Measurements from ENCODE around the gene NLRP6.
"Not testable (repeated sequence)": the region's sequence is repeated elsewhere in the genome, so short reads cannot be mapped to it uniquely, and the experiment has no call there.

Gene NLRP6

DNA sequence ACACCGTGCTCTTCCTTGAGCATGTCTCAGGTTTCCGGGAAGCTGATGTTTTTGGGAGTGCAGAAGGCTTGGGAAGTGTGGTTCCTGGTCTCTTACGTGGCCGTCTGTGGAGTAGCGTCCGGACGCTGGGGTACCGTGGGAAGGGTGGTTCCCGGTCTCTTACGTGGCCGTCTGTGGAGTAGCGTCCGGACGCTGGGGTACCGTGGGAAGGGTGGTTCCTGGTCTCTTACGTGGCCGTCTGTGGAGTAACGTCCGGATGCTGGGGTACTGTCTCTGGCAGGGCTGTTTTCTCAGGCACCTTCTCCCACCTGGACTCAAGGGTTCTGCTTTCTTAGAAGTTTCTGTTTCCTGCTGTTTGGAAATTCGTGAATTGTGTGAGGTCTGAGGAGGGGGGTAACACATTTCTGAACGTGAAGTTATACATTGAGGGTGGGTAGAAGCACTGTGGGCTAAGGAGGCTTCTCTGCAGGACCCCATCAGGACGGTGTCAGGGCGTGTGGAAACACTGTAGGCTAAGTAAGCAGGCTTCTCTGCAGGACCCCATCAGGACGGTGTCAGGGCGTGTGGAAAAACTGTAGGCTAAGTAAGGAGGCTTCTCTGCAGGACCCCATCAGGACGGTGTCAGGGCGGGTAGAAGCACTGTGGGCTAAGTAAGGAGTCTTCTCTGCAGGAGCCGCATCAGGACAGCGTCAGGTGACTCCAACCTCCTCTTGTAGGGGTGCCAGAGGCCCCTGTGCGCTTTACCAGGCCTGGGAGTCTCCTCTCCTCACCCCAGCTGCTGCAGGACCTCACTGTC lies 47.8 kb downstream of the NLRP6 start:
- TF ChIP-seq, protein P1, sequence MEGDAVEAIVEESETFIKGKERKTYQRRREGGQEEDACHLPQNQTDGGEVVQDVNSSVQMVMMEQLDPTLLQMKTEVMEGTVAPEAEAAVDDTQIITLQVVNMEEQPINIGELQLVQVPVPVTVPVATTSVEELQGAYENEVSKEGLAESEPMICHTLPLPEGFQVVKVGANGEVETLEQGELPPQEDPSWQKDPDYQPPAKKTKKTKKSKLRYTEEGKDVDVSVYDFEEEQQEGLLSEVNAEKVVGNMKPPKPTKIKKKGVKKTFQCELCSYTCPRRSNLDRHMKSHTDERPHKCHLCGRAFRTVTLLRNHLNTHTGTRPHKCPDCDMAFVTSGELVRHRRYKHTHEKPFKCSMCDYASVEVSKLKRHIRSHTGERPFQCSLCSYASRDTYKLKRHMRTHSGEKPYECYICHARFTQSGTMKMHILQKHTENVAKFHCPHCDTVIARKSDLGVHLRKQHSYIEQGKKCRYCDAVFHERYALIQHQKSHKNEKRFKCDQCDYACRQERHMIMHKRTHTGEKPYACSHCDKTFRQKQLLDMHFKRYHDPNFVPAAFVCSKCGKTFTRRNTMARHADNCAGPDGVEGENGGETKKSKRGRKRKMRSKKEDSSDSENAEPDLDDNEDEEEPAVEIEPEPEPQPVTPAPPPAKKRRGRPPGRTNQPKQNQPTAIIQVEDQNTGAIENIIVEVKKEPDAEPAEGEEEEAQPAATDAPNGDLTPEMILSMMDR (IDR thresholded peaks at IDR 0.05), result no peak
- no peak for DNase-seq
- Mint-ChIP-seq H3K36me3 (ENCODE audit: low read depth) (no peaks in the 10 kb centered on the region), H3K4me1 (peaks cover 59% of the 10 kb centered on the region), H3K27me3 (ENCODE audit: low read depth, poor library complexity) (no peaks in the 10 kb centered on the region), H3K9me3 (peaks cover 13% of the 10 kb centered on the region), H3K27ac (peak overlapping the region; percentile 87), H3K4me3 (no peak overlapping the region)

DNA sequence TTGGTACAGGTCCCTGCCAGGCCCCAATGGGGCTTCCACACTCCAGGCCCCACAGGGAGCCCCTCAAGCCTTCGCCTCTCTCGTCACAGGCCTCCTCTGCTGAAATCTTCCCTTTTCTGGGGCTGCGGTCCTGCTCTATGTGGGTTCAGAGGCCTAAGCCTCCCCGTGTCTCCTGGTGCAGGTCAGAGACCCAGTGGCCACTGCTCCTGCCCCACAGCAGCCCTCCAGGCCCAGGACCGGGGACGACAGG lies 48.3 kb downstream of the NLRP6 start:
- Mint-ChIP-seq H3K27me3 (ENCODE audit: low read depth, poor library complexity) (no peaks in the 10 kb centered on the region), H3K27ac (peak overlapping the region; percentile 87), H3K36me3 (ENCODE audit: low read depth) (peaks cover 4% of the 10 kb centered on the region), H3K4me3 (no peak overlapping the region), H3K9me3 (peaks cover 18% of the 10 kb centered on the region), H3K4me1 (peaks cover 63% of the 10 kb centered on the region)
- TF ChIP-seq, protein P1 (IDR thresholded peaks at IDR 0.05), result no peak
- DNase-seq, result no peak

DNA sequence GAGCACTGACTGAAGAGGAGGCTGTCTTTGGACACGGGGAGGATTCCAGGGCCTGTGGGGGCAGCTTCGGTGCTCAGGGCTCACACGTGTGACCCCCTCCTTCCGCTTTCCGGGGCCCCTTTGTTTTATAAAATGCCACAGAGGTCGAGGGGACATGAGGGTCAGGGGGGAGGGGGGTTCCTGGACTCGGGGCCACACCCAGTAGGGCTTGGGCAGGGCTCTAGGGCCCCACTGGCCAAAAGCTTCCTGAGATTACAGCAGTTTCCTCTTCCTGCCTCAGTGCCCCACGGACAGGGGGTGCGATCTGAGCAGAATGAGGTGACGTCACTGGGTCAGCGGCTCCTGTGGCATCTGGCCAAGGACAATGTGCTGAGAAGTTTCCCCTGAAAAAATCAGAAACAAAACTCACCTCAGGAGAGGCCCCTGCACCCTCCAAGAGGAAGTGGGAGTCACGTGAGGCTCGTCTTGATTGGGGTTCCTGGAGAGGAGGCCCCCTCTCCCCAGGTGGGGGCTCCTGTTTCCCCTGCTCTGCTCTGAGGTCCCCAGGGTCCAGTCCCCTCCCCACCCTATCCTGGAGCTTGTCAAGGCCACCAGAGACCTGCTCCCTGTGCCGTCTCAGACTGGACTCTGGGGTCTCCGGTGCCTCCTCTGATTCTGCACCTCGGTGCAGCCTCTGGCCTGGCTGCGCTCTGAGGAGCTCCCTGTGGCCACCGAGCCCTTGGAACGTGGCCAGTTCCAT lies 48.8 kb downstream of the NLRP6 start:
- Mint-ChIP-seq H3K9me3 (peaks cover 23% of the 10 kb centered on the region), H3K4me3 (no peak overlapping the region), H3K36me3 (ENCODE audit: low read depth) (peaks cover 4% of the 10 kb centered on the region), H3K4me1 (peaks cover 63% of the 10 kb centered on the region), H3K27ac (peak overlapping the region; percentile 88), H3K27me3 (ENCODE audit: low read depth, poor library complexity) (no peaks in the 10 kb centered on the region)
- TF ChIP-seq, protein P1 (IDR thresholded peaks at IDR 0.05), result no peak
- DNase-seq, result no peak

DNA sequence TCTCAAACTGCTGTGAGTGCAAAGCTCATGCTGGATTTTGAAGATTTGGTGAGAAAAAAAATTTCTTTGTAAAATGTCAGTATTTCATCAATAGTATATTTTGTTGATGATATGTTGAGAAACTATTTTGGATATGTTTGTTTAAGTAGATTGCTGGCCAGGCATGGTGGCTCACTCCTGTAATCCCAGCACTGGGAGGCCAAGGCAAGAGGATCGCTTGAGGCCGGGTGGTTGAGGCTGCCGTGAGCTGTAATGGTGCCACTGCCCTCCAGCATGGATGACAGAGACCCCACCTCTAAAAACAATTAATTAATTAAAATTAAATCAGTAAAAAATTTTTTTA lies 49.3 kb downstream of the NLRP6 start:
- DNase-seq, result no peak
- H3K4me3 Mint-ChIP-seq, result no peak overlapping the region
- peaks cover 63% of the 10 kb centered on the region for H3K4me1 Mint-ChIP-seq
- H3K36me3 Mint-ChIP-seq (ENCODE audit: low read depth), result peaks cover 4% of the 10 kb centered on the region
- peaks cover 28% of the 10 kb centered on the region for H3K9me3 Mint-ChIP-seq
- peak overlapping the region; percentile 88 for H3K27ac Mint-ChIP-seq
- TF ChIP-seq, protein P1 (IDR thresholded peaks at IDR 0.05), result no peak
- H3K27me3 Mint-ChIP-seq (ENCODE audit: low read depth, poor library complexity), result no peaks in the 10 kb centered on the region

DNA sequence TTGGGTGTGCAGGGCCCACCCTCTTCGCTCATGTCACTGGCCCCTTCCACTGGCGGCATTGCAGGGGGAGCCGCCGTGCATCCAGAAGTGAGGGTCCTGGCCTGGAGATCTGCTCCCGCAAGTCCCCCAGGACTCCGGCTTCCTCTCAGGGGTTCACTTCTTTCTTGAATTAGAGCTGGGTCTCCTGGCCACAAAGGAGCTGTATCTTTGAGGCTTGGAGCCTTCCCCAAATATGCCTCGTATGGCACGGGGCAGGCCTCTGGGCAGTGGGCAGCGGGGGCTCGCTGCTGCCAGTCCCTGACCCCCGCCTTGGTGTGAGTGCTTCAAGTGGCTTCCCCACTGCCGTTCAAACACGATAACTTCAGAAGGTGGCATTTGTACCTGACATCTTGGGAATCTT lies 49.8 kb downstream of the NLRP6 start:
- Mint-ChIP-seq H3K27ac (no peak overlapping the region), H3K9me3 (peaks cover 33% of the 10 kb centered on the region), H3K27me3 (ENCODE audit: low read depth, poor library complexity) (no peaks in the 10 kb centered on the region), H3K4me1 (peaks cover 63% of the 10 kb centered on the region), H3K36me3 (ENCODE audit: low read depth) (peaks cover 4% of the 10 kb centered on the region), H3K4me3 (no peak overlapping the region)
- no peak for DNase-seq
- TF ChIP-seq, protein P1 (IDR thresholded peaks at IDR 0.05), result no peak

DNA sequence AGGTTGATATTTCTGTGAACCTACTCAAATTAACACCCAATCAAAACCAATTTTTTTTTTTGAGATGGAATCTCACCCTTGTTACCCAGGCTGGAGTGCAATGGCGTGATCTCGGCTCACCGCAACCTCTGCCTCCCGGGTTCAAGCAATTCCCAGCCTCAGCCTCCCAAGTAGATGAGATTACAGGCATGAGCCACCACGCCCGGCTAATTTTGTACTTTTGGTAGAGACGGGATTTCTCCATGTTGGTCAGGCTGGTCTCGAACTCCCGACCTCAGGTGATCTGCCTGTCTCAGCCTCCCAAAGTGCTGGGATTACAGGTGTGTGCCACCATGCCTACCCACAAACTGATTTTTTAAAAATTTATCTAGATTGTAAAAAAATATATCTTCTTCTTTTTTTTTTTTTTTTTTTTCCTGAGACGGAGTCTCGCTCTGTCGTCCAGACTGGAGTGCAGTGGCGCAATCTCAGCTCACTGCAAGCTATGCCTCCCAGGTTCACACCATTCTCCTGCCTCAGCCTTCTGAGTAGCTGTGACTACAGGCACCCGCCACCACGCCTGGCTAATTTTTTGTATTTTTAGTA lies 50.4 kb downstream of the NLRP6 start:
- peaks cover 38% of the 10 kb centered on the region for H3K9me3 Mint-ChIP-seq
- not testable (repeated sequence) for DNase-seq; H3K4me3 Mint-ChIP-seq; H3K27ac Mint-ChIP-seq; H3K36me3 Mint-ChIP-seq (ENCODE audit: low read depth); H3K27me3 Mint-ChIP-seq (ENCODE audit: low read depth, poor library complexity)
- peaks cover 69% of the 10 kb centered on the region for H3K4me1 Mint-ChIP-seq
